Activated CD8-positive, alpha-beta memory T cell treated with anti-CD3 and anti-CD28 coated beads, Interleukin-2, amount 10 ng/mL, durations not matched to agents 7 days and 5 days (primary cell): ENCODE results near the gene ZFP36. TPM values are rescaled to one million over a fixed set of nuclear protein-coding genes. Genes with fewer than 3 reads are reported as not detected.
A peak's percentile ranks its signal among the peaks of the same experiment; 100 is the strongest.

Experiments used
- ATAC-seq: fragments of 150-1000 bp; cut with Tn5 transposase; one replicate; pipeline ENCODE4 v1.10.0; 2021; ENCODE audit warnings: moderate library complexity
- CTCF ChIA-PET: fragments of 350-600 bp; sonication (Branson Sonifier 250); formaldehyde crosslinking; loops from one replicate; lab custom pipeline; 2021; ENCODE audit warnings: antibody characterized with exemption; lab: Charles Lee
- DNase-seq: peaks from one replicate; pipeline ENCODE4 v3.0.0-alpha.2; 2020
- H3K27ac Mint-ChIP-seq: one replicate; pipeline ENCODE4 v1.8.0; 2021; ENCODE audit warnings: mild to moderate bottlenecking, mixed read lengths
- H3K27me3 Mint-ChIP-seq: one replicate; pipeline ENCODE4 v1.8.0; 2021; ENCODE audit warnings: mixed read lengths
- H3K36me3 Mint-ChIP-seq: one replicate; pipeline ENCODE4 v1.8.0; 2021; ENCODE audit warnings: mild to moderate bottlenecking, mixed read lengths
- H3K4me1 Mint-ChIP-seq: one replicate; pipeline ENCODE4 v1.8.0; 2021; ENCODE audit warnings: mixed read lengths
- H3K4me3 Mint-ChIP-seq: one replicate; pipeline ENCODE4 v1.8.0; 2021; ENCODE audit warnings: mild to moderate bottlenecking, moderate library complexity, mixed read lengths
- H3K9me3 Mint-ChIP-seq: one replicate; pipeline ENCODE4 v1.8.0; 2022; ENCODE audit warnings: low read depth, mixed read lengths
- total RNA-seq, 2 experiments: library from RNA; stranded (reverse); gene quantifications; one replicate each; pipeline ENCODE4 v1.2.3, GENCODE V29; 2021

The ZFP36 gene
- 100 to 1,000 TPM in 1 of 2 experiments, 10 to 100 TPM in 1; 45.1 to 107 TPM for total RNA-seq

GRCh38 chr19:39406656-39407409 is at the start of gene ZFP36:
TSS of gene ZFP36 (plus strand) at chr19:39406847. CDS start at chr19:39406905, 58 bp downstream.
- H3K36me3 Mint-ChIP-seq: peaks cover 27% of the 10 kb centered on the region
- no peaks in the 10 kb centered on the region for H3K9me3 Mint-ChIP-seq
- H3K4me3 Mint-ChIP-seq: peak within 1 kb of the TSS; percentile 84
- CTCF ChIA-PET: interaction anchor here (1.3 to 4.5 kb wide), 3 partner anchors 9 to 67 kb away, joined by 3 to 76 read pairs (median 13); partner anchors contain the start of genes MED29 and PAF1
- ATAC-seq: peak; percentile 35
- H3K27me3 Mint-ChIP-seq: no peaks in the 10 kb centered on the region
- peaks cover 56% of the 10 kb centered on the region for H3K4me1 Mint-ChIP-seq
- peak within 1 kb of the TSS; percentile 98 for H3K27ac Mint-ChIP-seq
- DNase-seq: peak; percentile 92

GRCh38 chr19:39359026-39359425 is 47.6 kb upstream of the ZFP36 start:
- CTCF ChIA-PET: interaction anchor here (1.0 kb wide), 1 partner anchor 237 kb away, joined by 3 read pairs; no protein-coding TSS in a partner anchor
- no peaks in the 10 kb centered on the region for H3K9me3 Mint-ChIP-seq
- no peak for DNase-seq
- no peaks in the 10 kb centered on the region for H3K27me3 Mint-ChIP-seq
- no peak for ATAC-seq
- peaks cover 12% of the 10 kb centered on the region for H3K4me1 Mint-ChIP-seq
- H3K36me3 Mint-ChIP-seq: peaks cover 36% of the 10 kb centered on the region
- no peak overlapping the region for H3K27ac Mint-ChIP-seq
- H3K4me3 Mint-ChIP-seq: no peak overlapping the region

- Mint-ChIP-seq H3K27me3 (no peaks in the 10 kb centered on the region), H3K4me1 (peaks cover 12% of the 10 kb centered on the region), H3K27ac (no peak overlapping the region), H3K4me3 (no peak overlapping the region), H3K9me3 (no peaks in the 10 kb centered on the region), H3K36me3 (peaks cover 32% of the 10 kb centered on the region)
- DNase-seq: no peak
- ATAC-seq: no peak
- CTCF ChIA-PET: no interaction called here
These were observed 46.0 kb upstream of the ZFP36 start for GRCh38 chr19:39360599-39360998.

- H3K27ac Mint-ChIP-seq: no peak overlapping the region
- peaks cover 2% of the 10 kb centered on the region for H3K4me1 Mint-ChIP-seq
- CTCF ChIA-PET: interaction anchor here (1.0 to 1.1 kb wide), 4 partner anchors 10 to 35 kb away, joined by 3 to 5 read pairs (median 3); no protein-coding TSS in a partner anchor
- H3K36me3 Mint-ChIP-seq: peaks cover 20% of the 10 kb centered on the region
- ATAC-seq: no peak
- no peaks in the 10 kb centered on the region for H3K27me3 Mint-ChIP-seq
- no peak overlapping the region for H3K4me3 Mint-ChIP-seq
- DNase-seq: no peak
- no peaks in the 10 kb centered on the region for H3K9me3 Mint-ChIP-seq
These were observed 43.7 kb upstream of the ZFP36 start for GRCh38 chr19:39362682-39363657.

GRCh38 chr19:39363901-39364457 is 42.7 kb upstream of the ZFP36 start:
- Mint-ChIP-seq H3K9me3 (no peaks in the 10 kb centered on the region), H3K27me3 (no peaks in the 10 kb centered on the region), H3K4me1 (no peaks in the 10 kb centered on the region), H3K36me3 (peaks cover 18% of the 10 kb centered on the region), H3K4me3 (no peak overlapping the region), H3K27ac (peak overlapping the region; percentile 21)
- CTCF ChIA-PET: no interaction called here
- DNase-seq (no peak), ATAC-seq (no peak)

- Mint-ChIP-seq H3K4me1 (no peaks in the 10 kb centered on the region), H3K9me3 (no peaks in the 10 kb centered on the region), H3K36me3 (peaks cover 17% of the 10 kb centered on the region), H3K27ac (no peak overlapping the region), H3K4me3 (no peak overlapping the region), H3K27me3 (no peaks in the 10 kb centered on the region)
- ATAC-seq (no peak), DNase-seq (no peak)
- CTCF ChIA-PET: no interaction called here
These were observed 41.1 kb upstream of the ZFP36 start for GRCh38 chr19:39365531-39365930.

GRCh38 chr19:39369200-39369599 is 37.4 kb upstream of the ZFP36 start:
- Mint-ChIP-seq H3K4me1 (no peaks in the 10 kb centered on the region), H3K4me3 (no peak overlapping the region), H3K36me3 (peaks cover 17% of the 10 kb centered on the region), H3K27me3 (no peaks in the 10 kb centered on the region), H3K27ac (no peak overlapping the region), H3K9me3 (no peaks in the 10 kb centered on the region)
- ATAC-seq (no peak), DNase-seq (no peak)
- CTCF ChIA-PET: interaction anchor here (1.7 kb wide), 1 partner anchor 43 kb away, joined by 4 read pairs; the partner anchor contains the start of gene PLEKHG2

GRCh38 chr19:39370735-39371134 is 35.9 kb upstream of the ZFP36 start:
- Mint-ChIP-seq H3K9me3 (no peaks in the 10 kb centered on the region), H3K36me3 (peaks cover 14% of the 10 kb centered on the region), H3K4me1 (no peaks in the 10 kb centered on the region), H3K27ac (no peak overlapping the region), H3K27me3 (no peaks in the 10 kb centered on the region), H3K4me3 (no peak overlapping the region)
- ATAC-seq: no peak
- DNase-seq: no peak
- CTCF ChIA-PET: no interaction called here

GRCh38 chr19:39372047-39372802 is 34.4 kb upstream of the ZFP36 start:
- Mint-ChIP-seq H3K27ac (no peak overlapping the region), H3K27me3 (no peaks in the 10 kb centered on the region), H3K4me1 (no peaks in the 10 kb centered on the region), H3K36me3 (peaks cover 15% of the 10 kb centered on the region), H3K4me3 (no peak overlapping the region), H3K9me3 (no peaks in the 10 kb centered on the region)
- DNase-seq: no peak
- CTCF ChIA-PET: no interaction called here
- no peak for ATAC-seq

- Mint-ChIP-seq H3K4me3 (no peak overlapping the region), H3K9me3 (no peaks in the 10 kb centered on the region), H3K27me3 (no peaks in the 10 kb centered on the region), H3K27ac (no peak overlapping the region), H3K4me1 (no peaks in the 10 kb centered on the region), H3K36me3 (peaks cover 16% of the 10 kb centered on the region)
- CTCF ChIA-PET: no interaction called here
- no peak for DNase-seq
- ATAC-seq: no peak
These were observed 33.7 kb upstream of the ZFP36 start for GRCh38 chr19:39372941-39373340.

GRCh38 chr19:39375929-39376328 is 30.7 kb upstream of the ZFP36 start:
- Mint-ChIP-seq H3K4me3 (no peak overlapping the region), H3K36me3 (peaks cover 14% of the 10 kb centered on the region), H3K27ac (no peak overlapping the region), H3K27me3 (no peaks in the 10 kb centered on the region), H3K9me3 (no peaks in the 10 kb centered on the region), H3K4me1 (no peaks in the 10 kb centered on the region)
- CTCF ChIA-PET: no interaction called here
- no peak for DNase-seq
- ATAC-seq: no peak

- Mint-ChIP-seq H3K9me3 (no peaks in the 10 kb centered on the region), H3K36me3 (peaks cover 20% of the 10 kb centered on the region), H3K27ac (no peak overlapping the region), H3K4me1 (no peaks in the 10 kb centered on the region), H3K4me3 (no peak overlapping the region), H3K27me3 (no peaks in the 10 kb centered on the region)
- CTCF ChIA-PET: no interaction called here
- DNase-seq (no peak), ATAC-seq (no peak)
These were observed 29.0 kb upstream of the ZFP36 start for GRCh38 chr19:39377373-39378362.
